ENCODE measurements around the gene MEF2C.

Gene MEF2C

GRCh38 chr5:88889189-88890069, 6.4 kb upstream of the MEF2C start:
- Mint-ChIP-seq H3K4me1 (peaks cover 19% of the 10 kb centered on the region), H3K4me3 (peak overlapping the region; percentile 91), H3K36me3 (ENCODE audit: low read depth) (no peaks in the 10 kb centered on the region), H3K9me3 (peaks cover 3% of the 10 kb centered on the region), H3K27me3 (ENCODE audit: low read depth, poor library complexity) (peaks cover 68% of the 10 kb centered on the region), H3K27ac (no peak overlapping the region)
- DNase-seq, result peak; percentile 58
- TF ChIP-seq CTCF (IDR thresholded peaks at IDR 0.05), result no peak

- no peak for DNase-seq
- H3K4me3 Mint-ChIP-seq, result peak overlapping the region; percentile 91
- H3K36me3 Mint-ChIP-seq (ENCODE audit: low read depth), result no peaks in the 10 kb centered on the region
- H3K27ac Mint-ChIP-seq, result no peak overlapping the region
- H3K9me3 Mint-ChIP-seq, result peaks cover 3% of the 10 kb centered on the region
- H3K27me3 Mint-ChIP-seq (ENCODE audit: low read depth, poor library complexity), result peaks cover 73% of the 10 kb centered on the region
- TF ChIP-seq CTCF (IDR thresholded peaks at IDR 0.05), result no peak
- peaks cover 19% of the 10 kb centered on the region for H3K4me1 Mint-ChIP-seq
These were observed 5.8 kb upstream of the MEF2C start for GRCh38 chr5:88888848-88889188.

GRCh38 chr5:88888291-88888690, 5.3 kb upstream of the MEF2C start:
- no peak for TF ChIP-seq CTCF (IDR thresholded peaks at IDR 0.05)
- H3K36me3 Mint-ChIP-seq (ENCODE audit: low read depth), result no peaks in the 10 kb centered on the region
- peaks cover 3% of the 10 kb centered on the region for H3K9me3 Mint-ChIP-seq
- no peak for DNase-seq
- H3K27ac Mint-ChIP-seq, result no peak overlapping the region
- H3K27me3 Mint-ChIP-seq (ENCODE audit: low read depth, poor library complexity), result peaks cover 77% of the 10 kb centered on the region
- peak overlapping the region; percentile 91 for H3K4me3 Mint-ChIP-seq
- H3K4me1 Mint-ChIP-seq, result peaks cover 19% of the 10 kb centered on the region

GRCh38 chr5:88887342-88887741, 4.4 kb upstream of the MEF2C start:
- H3K4me1 Mint-ChIP-seq, result peaks cover 24% of the 10 kb centered on the region
- H3K27ac Mint-ChIP-seq, result no peak overlapping the region
- no peak for DNase-seq
- no peak overlapping the region for H3K4me3 Mint-ChIP-seq
- H3K27me3 Mint-ChIP-seq (ENCODE audit: low read depth, poor library complexity), result peaks cover 82% of the 10 kb centered on the region
- H3K36me3 Mint-ChIP-seq (ENCODE audit: low read depth), result no peaks in the 10 kb centered on the region
- peaks cover 3% of the 10 kb centered on the region for H3K9me3 Mint-ChIP-seq
- no peak for TF ChIP-seq CTCF (IDR thresholded peaks at IDR 0.05)

- Mint-ChIP-seq H3K4me1 (peaks cover 27% of the 10 kb centered on the region), H3K27ac (no peak overlapping the region), H3K36me3 (ENCODE audit: low read depth) (no peaks in the 10 kb centered on the region), H3K4me3 (no peak overlapping the region), H3K9me3 (peaks cover 3% of the 10 kb centered on the region), H3K27me3 (ENCODE audit: low read depth, poor library complexity) (peaks cover 87% of the 10 kb centered on the region)
- no peak for TF ChIP-seq CTCF (IDR thresholded peaks at IDR 0.05)
- no peak for DNase-seq
These were observed 3.9 kb upstream of the MEF2C start for GRCh38 chr5:88886746-88887341.
